AG08395 (cell line): ENCODE results near the gene NIF3L1.
A peak's percentile ranks its signal among the peaks of the same experiment; 100 is the strongest.

Experiments
- DNase-seq: peaks from one replicate; pipeline ENCODE4 v3.0.0; 2012; ENCODE audit warnings: mixed read lengths, low spot score

NIF3L1 gene, protein sequence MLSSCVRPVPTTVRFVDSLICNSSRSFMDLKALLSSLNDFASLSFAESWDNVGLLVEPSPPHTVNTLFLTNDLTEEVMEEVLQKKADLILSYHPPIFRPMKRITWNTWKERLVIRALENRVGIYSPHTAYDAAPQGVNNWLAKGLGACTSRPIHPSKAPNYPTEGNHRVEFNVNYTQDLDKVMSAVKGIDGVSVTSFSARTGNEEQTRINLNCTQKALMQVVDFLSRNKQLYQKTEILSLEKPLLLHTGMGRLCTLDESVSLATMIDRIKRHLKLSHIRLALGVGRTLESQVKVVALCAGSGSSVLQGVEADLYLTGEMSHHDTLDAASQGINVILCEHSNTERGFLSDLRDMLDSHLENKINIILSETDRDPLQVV

GRCh38 chr2:200888704-200889625 is at the start of gene NIF3L1, which contains the start of gene PPIL3:
Gene NIF3L1 (plus strand): TSS chr2:200889371. CDS start chr2:200891944, 2,573 bp downstream.
Gene PPIL3 (minus strand): TSS chr2:200889077. CDS start chr2:200887615, 1,462 bp downstream.
- DNase-seq, result peak; percentile 92

DNA sequence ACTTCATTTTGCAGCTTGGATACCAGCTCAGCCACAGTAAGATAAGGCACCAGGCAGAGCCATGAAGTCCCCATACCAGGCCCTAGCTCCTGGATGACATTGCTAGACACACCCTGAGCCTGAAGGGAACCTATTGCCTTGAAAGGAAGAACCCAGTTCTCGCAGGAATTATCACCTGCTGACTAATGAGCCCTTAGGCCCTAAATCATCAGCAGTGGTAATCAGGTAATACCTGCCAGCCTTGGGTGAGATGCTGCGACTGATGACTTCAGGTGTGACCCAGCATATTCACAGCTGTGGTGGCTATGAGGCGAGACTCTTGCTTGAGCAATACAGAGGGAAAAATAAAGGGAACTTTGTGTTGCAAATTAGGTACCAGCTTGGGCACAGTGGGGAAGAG is 49.7 kb upstream of the NIF3L1 start:
- no peak for DNase-seq

DNA sequence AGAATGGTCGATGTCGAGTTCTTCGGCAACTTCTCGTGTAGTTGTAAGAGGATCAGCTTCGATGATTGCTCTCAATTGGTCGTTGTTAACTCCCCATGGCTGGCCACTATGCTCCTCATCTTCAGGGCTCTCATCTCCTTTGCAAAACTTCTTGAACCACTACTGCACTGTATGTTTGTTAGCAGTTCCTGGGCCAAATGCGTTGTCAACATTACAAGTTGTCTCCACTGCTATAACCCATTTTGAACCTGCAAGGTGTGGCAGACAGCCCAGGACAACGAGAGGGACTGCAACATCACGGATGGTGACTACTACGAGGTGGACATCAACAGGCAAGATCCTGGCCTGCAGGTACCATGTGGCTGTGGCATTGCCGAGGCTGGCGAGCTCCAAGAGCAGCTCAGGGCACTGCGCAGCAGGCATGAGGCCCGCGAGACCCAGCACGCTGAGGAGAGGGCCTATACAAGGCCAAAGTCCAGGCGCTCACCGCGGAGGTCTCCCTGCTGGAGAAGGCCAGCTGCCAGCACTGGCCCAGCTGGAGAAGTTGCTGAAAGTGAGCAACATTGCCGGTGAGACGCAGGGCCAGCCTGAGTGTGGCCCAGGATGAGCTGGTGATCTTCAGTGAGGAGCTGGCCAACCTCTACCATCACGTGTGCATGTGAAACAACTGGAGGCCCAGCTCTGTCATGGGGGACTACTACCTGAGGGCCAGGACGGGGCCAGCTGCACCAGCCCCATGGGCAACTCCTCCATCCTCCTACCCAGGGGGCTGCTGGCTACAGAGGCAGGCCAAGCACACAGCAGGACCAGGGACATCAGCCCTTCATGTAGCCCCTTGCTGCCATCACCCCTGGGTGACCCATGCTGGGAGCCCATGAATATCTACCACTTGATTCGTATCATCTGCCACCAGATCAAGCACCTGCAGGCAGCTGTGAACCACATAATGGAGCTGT is 44.9 kb upstream of the NIF3L1 start:
- no peak for DNase-seq

DNA sequence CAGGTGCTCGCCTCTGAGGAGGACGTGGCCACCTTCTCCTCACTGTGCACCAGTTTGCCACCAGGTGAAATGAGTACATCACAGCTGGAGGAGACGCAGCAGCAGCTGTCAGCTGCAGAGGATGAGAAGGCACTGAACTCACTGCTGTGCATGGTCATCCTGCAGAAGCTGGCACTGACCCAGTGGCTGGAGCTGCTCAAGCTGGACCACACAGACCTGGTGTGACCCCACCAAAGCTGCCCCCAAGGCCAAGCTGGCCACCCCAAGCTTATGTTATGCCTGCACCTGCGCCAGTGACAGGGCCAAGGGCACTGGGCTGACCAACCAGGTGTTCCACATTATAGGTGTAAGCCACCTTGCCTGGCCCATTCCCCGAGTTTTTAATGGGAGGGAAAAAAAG is 44.0 kb upstream of the NIF3L1 start:
- no peak for DNase-seq

DNA sequence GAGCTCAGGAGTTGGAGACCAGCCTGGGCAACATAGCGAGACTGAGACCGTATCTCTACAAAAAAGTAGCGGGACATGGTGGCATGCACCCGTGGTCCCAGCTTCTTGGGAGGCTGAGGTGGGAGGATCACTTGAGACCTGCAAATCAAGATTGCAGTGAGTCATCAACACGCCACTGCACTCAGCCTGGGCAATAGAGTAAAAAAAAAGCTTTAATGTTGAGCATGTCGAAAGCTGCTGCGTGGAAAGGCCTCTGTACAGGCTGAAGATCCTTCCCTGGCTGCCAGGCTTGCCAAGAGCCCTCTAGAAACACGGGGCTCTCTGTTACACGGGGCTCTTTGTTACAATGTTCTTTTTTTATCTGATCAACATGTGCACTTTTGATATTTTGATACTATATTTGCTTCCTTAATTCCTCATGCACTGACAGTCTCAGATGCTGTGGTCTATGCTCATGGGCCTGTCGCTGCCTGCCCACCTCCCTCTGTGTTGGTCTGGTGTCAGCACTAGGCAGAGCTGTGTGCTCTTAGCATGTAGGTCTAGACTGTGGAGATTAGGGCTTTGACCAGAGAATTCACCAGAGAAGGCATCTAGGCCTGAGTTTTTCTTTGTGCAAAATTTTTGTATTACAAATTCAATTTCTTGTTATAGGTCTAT is 43.4 kb upstream of the NIF3L1 start:
- DNase-seq, result no peak

DNA sequence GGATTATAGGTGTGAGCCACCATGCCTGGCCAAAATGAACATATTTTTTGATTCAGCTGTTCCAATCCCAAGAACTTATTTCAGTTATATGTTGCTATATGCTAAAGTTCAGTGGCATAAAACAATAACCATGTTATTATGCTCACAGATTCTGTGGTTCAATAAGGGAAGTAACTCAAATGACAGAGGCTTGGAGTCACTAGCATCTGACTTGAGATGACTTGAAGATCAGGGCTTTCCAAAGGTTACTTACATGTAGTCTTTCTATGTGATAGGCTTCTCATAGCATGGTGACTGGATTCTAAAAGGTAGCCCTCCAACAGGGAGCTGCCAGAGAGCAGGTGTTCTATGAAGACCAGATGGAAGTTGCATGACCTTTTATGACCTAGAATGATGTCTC is 41.9 kb upstream of the NIF3L1 start:
- no peak for DNase-seq

- DNase-seq, result no peak
These were observed 41.2 kb upstream of the NIF3L1 start for GRCh38 chr2:200847939-200848338.

- DNase-seq, result no peak
These were observed 38.5 kb upstream of the NIF3L1 start for GRCh38 chr2:200850512-200851256.

GRCh38 chr2:200851398-200852248 is 37.5 kb upstream of the NIF3L1 start:
- DNase-seq, result no peak

- DNase-seq, result no peak
These were observed 36.6 kb upstream of the NIF3L1 start for GRCh38 chr2:200852605-200853004.

- DNase-seq, result no peak
These were observed 32.4 kb upstream of the NIF3L1 start for GRCh38 chr2:200856806-200857205.

GRCh38 chr2:200860092-200860795 is 28.9 kb upstream of the NIF3L1 start:
- peak; percentile 56 for DNase-seq

GRCh38 chr2:200861617-200862155 is 27.5 kb upstream of the NIF3L1 start:
- DNase-seq, result no peak

- peak; percentile 20 for DNase-seq
These were observed 26.6 kb upstream of the NIF3L1 start for GRCh38 chr2:200862532-200863000.

DNA sequence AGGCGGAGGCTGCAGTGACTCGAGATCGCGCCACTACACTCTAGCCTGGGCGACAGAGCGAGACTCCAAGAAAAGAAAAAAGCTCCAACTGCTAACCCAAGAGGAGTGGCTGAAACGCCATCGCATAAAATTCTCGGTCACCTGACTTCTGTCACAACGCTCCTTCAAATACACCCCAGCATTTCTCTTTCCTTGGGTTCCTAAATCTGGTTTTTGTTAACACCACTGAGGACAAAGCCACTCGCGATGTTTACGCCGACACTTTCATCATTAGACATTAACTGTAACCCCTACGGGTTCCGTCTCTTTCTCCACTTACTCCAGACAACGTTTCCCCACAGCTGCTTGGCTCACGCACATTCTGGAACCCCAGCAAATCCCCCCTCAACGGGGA is 25.4 kb upstream of the NIF3L1 start:
- DNase-seq, result no peak

DNA sequence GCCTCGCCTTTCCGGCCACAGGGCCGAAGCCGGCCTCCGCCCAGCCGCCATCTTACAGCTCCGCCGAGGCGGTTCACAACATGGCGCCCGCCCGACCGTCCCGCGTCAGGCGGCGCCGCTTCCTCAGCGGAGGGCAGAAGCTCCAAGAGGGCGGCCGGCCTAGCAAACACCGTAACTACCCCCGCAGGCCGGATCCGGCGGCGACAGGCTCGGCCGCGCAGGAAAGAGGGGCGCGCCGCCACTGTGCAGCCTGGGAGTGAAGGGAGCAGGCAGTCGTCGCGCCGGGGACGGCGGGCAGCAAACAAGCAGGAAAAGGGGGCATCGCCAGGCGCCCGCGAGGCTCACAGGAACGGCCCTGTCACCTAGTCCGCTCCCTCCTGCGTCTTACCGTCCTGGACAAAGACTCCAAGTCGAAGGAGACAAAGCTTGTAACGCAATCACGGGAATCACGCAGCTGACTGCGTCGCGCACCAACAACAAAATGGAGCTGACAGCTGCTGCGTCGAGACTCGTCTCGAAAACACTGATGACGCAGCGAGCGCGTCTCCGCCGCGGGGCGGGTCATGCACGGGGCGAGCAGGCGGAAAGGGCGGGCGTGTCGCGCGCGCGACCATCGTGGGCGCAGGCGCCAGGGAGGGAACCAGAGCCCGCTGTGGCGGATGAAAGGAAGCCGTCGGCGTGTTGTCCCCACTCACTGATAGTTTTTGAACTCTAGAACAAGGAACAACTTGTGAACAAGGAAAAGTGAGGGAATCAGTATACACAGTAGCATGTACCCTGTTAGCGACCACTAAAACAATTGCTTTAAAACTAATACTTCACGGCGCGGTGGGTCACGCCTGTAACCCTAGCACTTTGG is 24.8 kb upstream of the NIF3L1 start, which contains the start of gene CLK1:
Gene CLK1 (minus strand): TSS at position 483 of the 859 bp plus-strand sequence. CDS start 2,796 bp downstream, outside the sequence.
- peak; percentile 95 for DNase-seq

- no peak for DNase-seq
These were observed 20.2 kb upstream of the NIF3L1 start for GRCh38 chr2:200869014-200869413.
